Inferior parietal cortex (tissue), 1 donor: ENCODE measurements around the gene PATL2.
"Not testable (repeated sequence)": the region's sequence is repeated elsewhere in the genome, so short reads cannot be mapped to it uniquely, and the experiment has no call there.

ENCODE experiments used
- DNase-seq: peaks from one replicate; pipeline ENCODE4 v3.0.0-alpha.2; 2016; ENCODE audit errors: extremely low spot score

The PATL2 gene

GRCh38 chr15:44711096-44711742, at the start of gene PATL2, which contains the start of gene B2M:
Gene PATL2 (minus strand): TSS chr15:44711323. CDS start chr15:44676490, 34,833 bp downstream.
Gene B2M (plus strand): TSS chr15:44711517. CDS start chr15:44711547, 30 bp downstream.
- peak; percentile 97 for DNase-seq

- DNase-seq = no peak
These were observed 42.2 kb upstream of the PATL2 start for GRCh38 chr15:44753345-44753744.

GRCh38 chr15:44743454-44743853, 32.3 kb upstream of the PATL2 start:
- not testable (repeated sequence) for DNase-seq

GRCh38 chr15:44739222-44739847, 28.2 kb upstream of the PATL2 start:
- DNase-seq = not testable (repeated sequence)

- DNase-seq = peak; percentile 77
These were observed 27.3 kb upstream of the PATL2 start for GRCh38 chr15:44738340-44738984.

GRCh38 chr15:44736181-44736765, 25.1 kb upstream of the PATL2 start, which contains the start of gene TRIM69:
Gene TRIM69 (plus strand): TSS chr15:44736528. CDS start chr15:44736705, 177 bp downstream.
- DNase-seq = no peak

GRCh38 chr15:44735482-44736180, 24.5 kb upstream of the PATL2 start:
- no peak for DNase-seq

GRCh38 chr15:44734839-44735481, 23.8 kb upstream of the PATL2 start:
- no peak for DNase-seq

- peak; percentile 55 for DNase-seq
These were observed 18.4 kb upstream of the PATL2 start for GRCh38 chr15:44729408-44730127.

GRCh38 chr15:44728576-44729407, 17.7 kb upstream of the PATL2 start:
- DNase-seq = peak; percentile 98

GRCh38 chr15:44728232-44728575, 17.1 kb upstream of the PATL2 start:
- DNase-seq = not testable (repeated sequence)

- DNase-seq = no peak
These were observed 16.5 kb upstream of the PATL2 start for GRCh38 chr15:44727485-44728231.

- no peak for DNase-seq
These were observed 15.7 kb upstream of the PATL2 start for GRCh38 chr15:44726568-44727484.

GRCh38 chr15:44726136-44726535, 15.0 kb upstream of the PATL2 start:
- DNase-seq = no peak

- no peak for DNase-seq
These were observed 10.9 kb upstream of the PATL2 start for GRCh38 chr15:44722011-44722410.

GRCh38 chr15:44720460-44721176, 9.5 kb upstream of the PATL2 start:
- DNase-seq = no peak

- DNase-seq = not testable (repeated sequence)
These were observed 8.9 kb upstream of the PATL2 start for GRCh38 chr15:44720000-44720435.
